CD4-positive, alpha-beta memory T cell (primary cell): ENCODE measurements around the gene DLK1. TPM values are rescaled to one million over a fixed set of nuclear protein-coding genes. Genes with fewer than 3 reads are reported as not detected.

Experiments used
- CTCF ChIA-PET: fragments of 350-600 bp; sonication (Branson Sonifier 250); formaldehyde crosslinking; loops from one replicate; lab custom pipeline; 2021; ENCODE audit warnings: inconsistent platforms; ENCODE audit not compliant: partially characterized antibody; lab: Charles Lee
- POLR2A ChIA-PET: fragments of 350-600 bp; sonication (Branson Sonifier 250); formaldehyde crosslinking; loops from one replicate; lab custom pipeline; 2021; ENCODE audit not compliant: partially characterized antibody; lab: Charles Lee
- DNase-seq, 5 donors: peaks; one replicate each; pipeline versions ENCODE4 v3.0.0 to v3.0.0-alpha.2; 2020 to 2022; ENCODE audit warnings: mixed read lengths in 1 of 5
- H3K27ac ChIP-seq: one replicate; pipeline ENCODE4 v1.7.0; 2013; ENCODE audit warnings: low read depth, low read length
- H3K27me3 ChIP-seq: 2 replicates; pipeline ENCODE4 v1.7.0; 2013; ENCODE audit warnings: mild to moderate bottlenecking, low read length, moderate library complexity; ENCODE audit not compliant: insufficient read depth
- H3K36me3 ChIP-seq: 2 replicates; pipeline ENCODE4 v1.7.0; 2013; ENCODE audit warnings: mild to moderate bottlenecking, low read length, moderate library complexity; ENCODE audit not compliant: insufficient read depth
- H3K4me1 ChIP-seq: 2 replicates; pipeline ENCODE4 v1.7.0; 2013; ENCODE audit warnings: mild to moderate bottlenecking, low read length, moderate library complexity; ENCODE audit not compliant: insufficient read depth
- H3K4me3 ChIP-seq, 2 donors: one replicate each; pipeline ENCODE4 v1.7.0; 2013; ENCODE audit warnings: low read length in 2 of 2, mild to moderate bottlenecking in 1 of 2
- H3K9me3 ChIP-seq, 2 donors: one replicate each; pipeline ENCODE4 v1.7.0; 2013; ENCODE audit warnings: low read length in 2 of 2, control low read depth in 1 of 2; ENCODE audit not compliant: control insufficient read depth in 1 of 2
- H3K27ac Mint-ChIP-seq, 7 donors: one replicate each; pipeline ENCODE4 v1.8.0; 2020 to 2021; ENCODE audit warnings: mixed read lengths in 7 of 7, mild to moderate bottlenecking in 6 of 7, inconsistent platforms in 3 of 7, moderate library complexity in 3 of 7
- H3K27me3 Mint-ChIP-seq, 2 donors: one replicate each; pipeline ENCODE4 v1.8.0; 2020 to 2021; ENCODE audit warnings: mixed read lengths in 2 of 2
- H3K36me3 Mint-ChIP-seq, 2 donors: one replicate each; pipeline ENCODE4 v1.8.0; 2020 to 2021; ENCODE audit warnings: mixed read lengths in 2 of 2, inconsistent platforms in 1 of 2, mild to moderate bottlenecking in 1 of 2
- H3K4me1 Mint-ChIP-seq, 4 donors: one replicate each; pipeline ENCODE4 v1.8.0; 2020 to 2021; ENCODE audit warnings: mixed read lengths in 4 of 4, mild to moderate bottlenecking in 1 of 4
- H3K4me3 Mint-ChIP-seq, 8 donors: one replicate each; pipeline ENCODE4 v1.8.0; 2020 to 2021; ENCODE audit warnings: mixed read lengths in 8 of 8, mild to moderate bottlenecking in 7 of 8, moderate library complexity in 6 of 8, inconsistent platforms in 3 of 8
- H3K9me3 Mint-ChIP-seq, 8 donors: one replicate each; pipeline ENCODE4 v1.8.0; 2020 to 2021; ENCODE audit warnings: mixed read lengths in 8 of 8, mild to moderate bottlenecking in 5 of 8, inconsistent platforms in 3 of 8, moderate library complexity in 1 of 8
- intact Hi-C: fragments of 100-400 bp; cut with micrococcal nuclease; formaldehyde crosslinking; loops from one replicate; pipeline ENCODE4 v1.15.1; 2023
- polyA plus RNA-seq, 2 donors: library from polyadenylated mRNA; unstranded; fragments of 300-500 nt; fragmentation: Illumina TruSeq; gene quantifications; one replicate each; pipeline ENCODE4 v1.2.3, GENCODE V29; 2021
- total RNA-seq, 2 experiments: library from RNA; stranded (reverse); gene quantifications; one replicate each; pipeline ENCODE4 v1.2.3, GENCODE V29; 2021

DLK1 gene
- total and polyA plus RNA-seq, 4 experiments from 2014 or later, result not detected

- intact Hi-C loops, result no loop called here
- peaks cover 0 to 5% (median 3%) of the 10 kb centered on the region in 4 donors for H3K4me1 Mint-ChIP-seq
- H3K36me3 Mint-ChIP-seq, result no peaks in the 10 kb centered on the region
- POLR2A ChIA-PET, result no interaction called here
- DNase-seq, result no peak
- H3K27ac Mint-ChIP-seq, result no peak overlapping the region
- no peaks in the 10 kb centered on the region for H3K27me3 ChIP-seq
- peaks cover 20 to 22% of the 10 kb centered on the region in 2 donors for H3K27me3 Mint-ChIP-seq
- no peaks in the 10 kb centered on the region for H3K36me3 ChIP-seq
- no peak overlapping the region for H3K27ac ChIP-seq
- H3K4me3 ChIP-seq, result no peak overlapping the region
- H3K4me3 Mint-ChIP-seq, result no peak overlapping the region
- no peaks in the 10 kb centered on the region for H3K4me1 ChIP-seq
- CTCF ChIA-PET, result interaction anchor here (1.0 kb wide), 2 partner anchors 917 kb away, joined by 3 read pairs; no protein-coding TSS in a partner anchor
- no peaks in the 10 kb centered on the region for H3K9me3 ChIP-seq
- no peaks in the 10 kb centered on the region for H3K9me3 Mint-ChIP-seq
Observed at GRCh38 chr14:100710391-100710790, 16.3 kb upstream of the DLK1 start.

GRCh38 chr14:100710826-100711462 lies 15.7 kb upstream of the DLK1 start:
- no peaks in the 10 kb centered on the region for H3K27me3 ChIP-seq
- Mint-ChIP-seq H3K27me3 (peaks cover 21 to 25% of the 10 kb centered on the region in 2 donors), H3K9me3 (no peaks in the 10 kb centered on the region), H3K4me3 (no peak overlapping the region), H3K27ac (no peak overlapping the region), H3K4me1 (peaks cover 0 to 5% (median 3%) of the 10 kb centered on the region in 4 donors), H3K36me3 (no peaks in the 10 kb centered on the region)
- intact Hi-C loops, result no loop called here
- CTCF ChIA-PET, result interaction anchor here (1.0 kb wide), 1 partner anchor 916 kb away, joined by 3 read pairs; no protein-coding TSS in a partner anchor
- H3K4me3 ChIP-seq, result no peak overlapping the region
- POLR2A ChIA-PET, result no interaction called here
- no peaks in the 10 kb centered on the region for H3K9me3 ChIP-seq
- H3K36me3 ChIP-seq, result no peaks in the 10 kb centered on the region
- DNase-seq, result no peak
- no peaks in the 10 kb centered on the region for H3K4me1 ChIP-seq
- no peak overlapping the region for H3K27ac ChIP-seq

GRCh38 chr14:100711493-100711892 lies 15.2 kb upstream of the DLK1 start:
- Histone ChIP-seq H3K4me3 (no peak overlapping the region), H3K27ac (no peak overlapping the region), H3K27me3 (no peaks in the 10 kb centered on the region), H3K36me3 (no peaks in the 10 kb centered on the region), H3K4me1 (no peaks in the 10 kb centered on the region), H3K9me3 (no peaks in the 10 kb centered on the region)
- no peak for DNase-seq
- H3K4me3 Mint-ChIP-seq, result no peak overlapping the region
- peaks cover 0 to 5% (median 3%) of the 10 kb centered on the region in 4 donors for H3K4me1 Mint-ChIP-seq
- H3K36me3 Mint-ChIP-seq, result no peaks in the 10 kb centered on the region
- H3K9me3 Mint-ChIP-seq, result peaks cover 0 to 4% (median 0%) of the 10 kb centered on the region in 8 donors
- ChIA-PET CTCF (interaction anchor here (1.0 kb wide), 1 partner anchor 916 kb away, joined by 3 read pairs; no protein-coding TSS in a partner anchor), POLR2A (no interaction called here)
- H3K27me3 Mint-ChIP-seq, result peaks cover 21 to 26% of the 10 kb centered on the region in 2 donors
- intact Hi-C loops, result no loop called here
- H3K27ac Mint-ChIP-seq, result no peak overlapping the region

- H3K4me3 Mint-ChIP-seq, result no peak overlapping the region
- CTCF ChIA-PET, result no interaction called here
Observed at GRCh38 chr14:100712490-100712889, 14.2 kb upstream of the DLK1 start.

DNA sequence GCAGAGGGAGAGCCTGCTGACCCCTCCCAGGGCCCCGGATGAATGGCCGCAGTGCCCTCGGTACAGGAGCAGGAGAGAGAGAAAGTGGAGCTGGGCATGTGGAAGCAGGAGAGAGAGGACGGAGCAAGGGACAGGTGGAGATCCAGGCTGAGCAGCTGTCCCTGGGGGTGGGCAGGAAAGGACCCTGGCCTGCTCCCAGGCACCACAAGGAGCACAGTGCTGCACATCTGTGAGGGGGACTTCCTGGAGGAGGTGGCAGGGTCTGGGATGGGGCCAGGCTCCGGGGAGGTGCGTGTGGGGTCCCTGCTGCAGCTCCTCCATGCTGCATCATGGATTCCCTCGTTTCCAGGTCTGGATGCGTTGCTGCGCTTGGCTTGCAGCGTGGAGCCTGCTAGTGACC lies 13.0 kb upstream of the DLK1 start:
- H3K4me1 ChIP-seq, result no peaks in the 10 kb centered on the region
- Mint-ChIP-seq H3K9me3 (peaks cover 0 to 4% (median 0%) of the 10 kb centered on the region in 8 donors), H3K36me3 (no peaks in the 10 kb centered on the region), H3K27ac (no peak overlapping the region), H3K4me1 (peaks cover 0 to 1% (median 0%) of the 10 kb centered on the region in 4 donors), H3K27me3 (peaks cover 23 to 29% of the 10 kb centered on the region in 2 donors), H3K4me3 (no peak overlapping the region)
- CTCF ChIA-PET, result no interaction called here
- H3K27me3 ChIP-seq, result peaks cover 3% of the 10 kb centered on the region
- intact Hi-C loops, result no loop called here
- no peaks in the 10 kb centered on the region for H3K9me3 ChIP-seq
- H3K36me3 ChIP-seq, result no peaks in the 10 kb centered on the region
- no peak overlapping the region for H3K4me3 ChIP-seq
- H3K27ac ChIP-seq, result no peak overlapping the region
- POLR2A ChIA-PET, result no interaction called here
- no peak for DNase-seq

More at GRCh38 chr14:100712490-100712889, 14.2 kb upstream of the DLK1 start:
- H3K4me1 Mint-ChIP-seq, result peaks cover 0 to 3% (median 0%) of the 10 kb centered on the region in 4 donors
- POLR2A ChIA-PET, result no interaction called here
- H3K9me3 Mint-ChIP-seq, result peaks cover 0 to 4% (median 0%) of the 10 kb centered on the region in 8 donors
- H3K27ac Mint-ChIP-seq, result no peak overlapping the region
- intact Hi-C loops, result no loop called here
- no peaks in the 10 kb centered on the region for H3K9me3 ChIP-seq
- DNase-seq, result no peak
- no peaks in the 10 kb centered on the region for H3K4me1 ChIP-seq
- no peaks in the 10 kb centered on the region for H3K36me3 ChIP-seq
- no peak overlapping the region for H3K27ac ChIP-seq
- H3K36me3 Mint-ChIP-seq, result no peaks in the 10 kb centered on the region
- no peaks in the 10 kb centered on the region for H3K27me3 ChIP-seq
- peaks cover 21 to 24% of the 10 kb centered on the region in 2 donors for H3K27me3 Mint-ChIP-seq
- H3K4me3 ChIP-seq, result no peak overlapping the region

DNA sequence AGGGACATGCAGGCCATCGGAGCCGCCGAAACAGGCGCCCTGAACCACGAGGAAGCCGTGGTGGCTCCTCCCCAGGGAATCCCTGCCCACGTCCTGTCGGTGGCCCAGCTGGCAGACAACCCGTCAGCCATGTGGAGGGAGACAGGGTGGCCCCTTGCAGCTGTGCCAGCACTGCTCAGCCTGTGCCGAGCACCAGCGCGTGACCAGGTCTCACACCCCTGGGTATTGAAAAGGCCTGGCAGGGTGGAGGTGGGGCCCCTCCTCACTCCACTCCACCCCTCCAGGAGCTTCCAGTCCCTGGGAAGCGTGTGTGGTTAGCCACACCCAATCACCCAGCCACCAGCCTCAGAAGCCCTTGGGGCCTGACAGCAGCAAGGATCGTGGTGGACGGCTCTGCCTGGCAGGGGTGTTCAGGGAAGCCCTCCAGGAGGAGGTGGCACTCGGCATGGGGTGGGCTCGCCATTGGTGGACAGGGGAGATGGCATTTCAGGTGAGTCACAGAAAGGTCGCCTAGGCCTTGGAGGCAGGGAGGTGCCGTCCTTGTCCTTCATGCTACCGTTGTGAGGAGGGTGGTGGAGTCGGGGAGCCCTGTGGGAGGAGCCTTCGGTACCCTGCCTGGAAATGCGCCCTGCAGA lies 12.3 kb upstream of the DLK1 start:
- H3K27ac ChIP-seq, result no peak overlapping the region
- H3K4me1 ChIP-seq, result no peaks in the 10 kb centered on the region
- no peaks in the 10 kb centered on the region for H3K36me3 ChIP-seq
- no peaks in the 10 kb centered on the region for H3K9me3 ChIP-seq
- CTCF ChIA-PET, result no interaction called here
- peaks cover 23 to 33% of the 10 kb centered on the region in 2 donors for H3K27me3 Mint-ChIP-seq
- POLR2A ChIA-PET, result interaction anchor here (0.5 kb wide), 1 partner anchor 1600 kb away, joined by 3 read pairs; no protein-coding TSS in a partner anchor
- H3K9me3 Mint-ChIP-seq, result peaks cover 0 to 4% (median 0%) of the 10 kb centered on the region in 8 donors
- H3K36me3 Mint-ChIP-seq, result no peaks in the 10 kb centered on the region
- no peak overlapping the region for H3K4me3 ChIP-seq
- DNase-seq, result no peak
- no peak overlapping the region for H3K4me3 Mint-ChIP-seq
- intact Hi-C loops, result no loop called here
- no peak overlapping the region for H3K27ac Mint-ChIP-seq
- H3K27me3 ChIP-seq, result peaks cover 3% of the 10 kb centered on the region
- peaks cover 0 to 1% (median 0%) of the 10 kb centered on the region in 4 donors for H3K4me1 Mint-ChIP-seq

GRCh38 chr14:100715332-100715731 lies 11.4 kb upstream of the DLK1 start:
- no peaks in the 10 kb centered on the region for H3K36me3 Mint-ChIP-seq
- H3K9me3 Mint-ChIP-seq, result peaks cover 0 to 4% (median 0%) of the 10 kb centered on the region in 8 donors
- H3K4me3 Mint-ChIP-seq, result no peak overlapping the region
- Histone ChIP-seq H3K9me3 (no peaks in the 10 kb centered on the region), H3K4me3 (no peak overlapping the region), H3K27me3 (peaks cover 3% of the 10 kb centered on the region), H3K36me3 (no peaks in the 10 kb centered on the region), H3K4me1 (no peaks in the 10 kb centered on the region), H3K27ac (no peak overlapping the region)
- peaks cover 0 to 1% (median 0%) of the 10 kb centered on the region in 4 donors for H3K4me1 Mint-ChIP-seq
- no peak for DNase-seq
- POLR2A ChIA-PET, result no interaction called here
- no peak overlapping the region for H3K27ac Mint-ChIP-seq
- peaks cover 21 to 34% of the 10 kb centered on the region in 2 donors for H3K27me3 Mint-ChIP-seq
- CTCF ChIA-PET, result no interaction called here
- intact Hi-C loops, result no loop called here
